LNCaP clone FGC (cell line): ENCODE results near the gene SGMS1.
A peak's percentile ranks its signal among the peaks of the same experiment; 100 is the strongest.

Experiments used
- DNase-seq: peaks from one replicate; pipeline ENCODE4 v3.0.0-alpha.2; 2011; ENCODE audit warnings: low read depth
- H3K4me3 ChIP-seq: 2 replicates; pipeline ENCODE4 v1.5.1; 2011; ENCODE audit warnings: mild to moderate bottlenecking, low read depth, low read length, control low read depth
- CTCF ChIP-seq: IDR thresholded peaks from 2 replicates; pipeline ENCODE4 v1.5.1; 2012; ENCODE audit warnings: mild to moderate bottlenecking; ENCODE audit not compliant: control insufficient read depth, insufficient read depth; ENCODE audit errors: extremely low read depth

SGMS1 gene

DNA sequence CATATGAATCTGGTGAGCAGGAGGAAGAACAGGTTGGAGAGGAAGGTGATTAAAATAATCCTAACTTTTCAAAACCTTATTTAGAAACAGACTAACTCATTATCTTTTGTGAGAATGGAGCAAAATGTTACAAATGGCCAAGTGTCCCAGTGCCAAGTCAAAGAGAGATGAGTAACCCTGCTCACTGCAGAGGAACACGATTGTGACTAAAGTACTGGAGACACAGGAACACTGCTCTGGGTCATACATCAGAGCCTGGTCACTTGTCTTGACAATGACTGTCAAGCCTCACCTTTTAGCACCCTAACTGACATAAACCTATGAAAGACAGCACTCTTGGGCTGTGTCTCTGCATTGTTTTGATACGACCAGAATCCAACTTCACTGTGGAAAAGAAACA is 108.8 kb downstream of the SGMS1 start:
- TF ChIP-seq CTCF, result no peak
- H3K4me3 ChIP-seq, result no peak overlapping the region
- DNase-seq, result no peak

GRCh38 chr10:50513956-50514355 is 109.8 kb downstream of the SGMS1 start:
- no peak for TF ChIP-seq CTCF
- no peak overlapping the region for H3K4me3 ChIP-seq
- DNase-seq, result no peak

- H3K4me3 ChIP-seq, result no peak overlapping the region
- TF ChIP-seq CTCF, result no peak
- DNase-seq, result no peak
Observed at GRCh38 chr10:50512743-50513416, 110.9 kb downstream of the SGMS1 start.

- H3K4me3 ChIP-seq, result no peak overlapping the region
- TF ChIP-seq CTCF, result no peak
Observed at GRCh38 chr10:50512214-50512595, 111.6 kb downstream of the SGMS1 start.

DNA sequence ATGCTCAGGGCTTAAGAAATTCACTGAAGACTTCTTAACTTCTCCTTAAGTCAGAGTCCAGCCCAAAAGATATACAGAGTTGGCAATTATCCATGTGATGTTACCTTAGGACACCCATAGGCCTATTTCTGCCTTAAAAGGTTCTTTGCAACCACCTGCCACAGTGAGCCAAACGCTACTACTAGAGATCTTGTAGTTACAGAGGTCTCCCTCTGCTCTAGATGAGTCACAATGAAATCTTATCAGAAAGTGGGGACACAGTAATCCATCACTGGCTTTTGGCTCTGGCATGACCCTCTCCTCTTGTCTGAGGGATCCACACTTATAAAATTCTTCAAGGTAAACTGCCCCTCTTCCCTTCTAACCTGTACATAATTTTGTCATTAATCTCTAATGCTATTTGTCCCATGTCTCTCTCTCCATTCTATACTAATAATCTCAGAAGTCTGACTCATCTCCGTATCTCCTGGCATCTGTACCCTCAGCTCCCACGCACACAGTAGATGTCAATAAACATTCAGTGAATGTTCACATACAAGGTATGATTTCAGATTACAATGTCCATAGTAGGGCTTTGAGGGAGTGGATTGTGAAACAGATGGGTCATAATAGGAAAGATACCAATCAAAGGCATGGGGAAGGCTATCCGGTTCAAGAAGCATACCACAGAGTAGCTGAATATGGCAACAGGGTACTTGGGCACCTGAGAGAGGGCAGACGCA is 112.1 kb downstream of the SGMS1 start:
- DNase-seq, result peak; percentile 46
- no peak overlapping the region for H3K4me3 ChIP-seq
- TF ChIP-seq CTCF, result no peak

More at GRCh38 chr10:50512214-50512595, 111.6 kb downstream of the SGMS1 start:
- DNase-seq, result no peak

GRCh38 chr10:50510517-50511473 is 113.0 kb downstream of the SGMS1 start:
- no peak overlapping the region for H3K4me3 ChIP-seq
- DNase-seq, result peak; percentile 50
- no peak for TF ChIP-seq CTCF
